T-helper 2 cell treated with Interferon-gamma antibody and Interleukin-4, amounts not matched to agents 100 ng/mL and 5 ng/mL, for 36 hours (primary cell): ENCODE results near the gene NINJ1. TPM values are rescaled to one million over a fixed set of nuclear protein-coding genes. Genes with fewer than 3 reads are reported as not detected.

Experiments used
- intact Hi-C: fragments of 100-400 bp; cut with micrococcal nuclease; formaldehyde crosslinking; loops from one replicate; pipeline ENCODE4 v1.15.1; 2023
- total RNA-seq: library from RNA; stranded (reverse); gene quantifications from 2 replicates; pipeline ENCODE4 v1.2.3, GENCODE V29; 2022

Gene NINJ1
- total RNA-seq, result 28.9 and 30.1 TPM in 2 replicates

GRCh38 chr9:93134015-93134739 is at the start of gene NINJ1:
Gene NINJ1 (minus strand): TSS chr9:93134251. CDS start chr9:93134217, 34 bp downstream.
- intact Hi-C loops, result loop anchor here (1.0 to 2.0 kb wide), 3 partner anchors 23 to 69 kb away; no protein-coding TSS in a partner anchor

GRCh38 chr9:93183131-93183662 is 49.1 kb upstream of the NINJ1 start:
- intact Hi-C loops, result no loop called here

- intact Hi-C loops, result no loop called here
Measured at GRCh38 chr9:93182572-93182971, 48.5 kb upstream of the NINJ1 start.

- intact Hi-C loops, result no loop called here
Measured at GRCh38 chr9:93181672-93182435, 47.8 kb upstream of the NINJ1 start.

- intact Hi-C loops, result no loop called here
Measured at GRCh38 chr9:93180938-93181337, 46.9 kb upstream of the NINJ1 start.

- intact Hi-C loops, result no loop called here
Measured at GRCh38 chr9:93178851-93179786, 45.1 kb upstream of the NINJ1 start.

- intact Hi-C loops, result no loop called here
Measured at GRCh38 chr9:93177676-93178075, 43.6 kb upstream of the NINJ1 start.

GRCh38 chr9:93174976-93175375 is 40.9 kb upstream of the NINJ1 start:
- intact Hi-C loops, result no loop called here

- intact Hi-C loops, result no loop called here
Measured at GRCh38 chr9:93173365-93174051, 39.5 kb upstream of the NINJ1 start.

- intact Hi-C loops, result no loop called here
Measured at GRCh38 chr9:93172666-93173364, 38.8 kb upstream of the NINJ1 start.

- intact Hi-C loops, result no loop called here
Measured at GRCh38 chr9:93171261-93171990, 37.4 kb upstream of the NINJ1 start.

GRCh38 chr9:93170571-93170970 is 36.5 kb upstream of the NINJ1 start:
- intact Hi-C loops, result no loop called here

GRCh38 chr9:93169444-93169843 is 35.4 kb upstream of the NINJ1 start:
- intact Hi-C loops, result loop anchor here (10.0 kb wide), 1 partner anchor 795 kb away; no protein-coding TSS in a partner anchor

- intact Hi-C loops, result loop anchor here (10.0 kb wide), 1 partner anchor 796 kb away; no protein-coding TSS in a partner anchor
Measured at GRCh38 chr9:93168581-93168980, 34.5 kb upstream of the NINJ1 start.

GRCh38 chr9:93167838-93168237 is 33.8 kb upstream of the NINJ1 start:
- intact Hi-C loops, result loop anchor here (10.0 kb wide), 1 partner anchor 797 kb away; no protein-coding TSS in a partner anchor

- intact Hi-C loops, result loop anchor here (10.0 kb wide), 1 partner anchor 798 kb away; no protein-coding TSS in a partner anchor
Measured at GRCh38 chr9:93167185-93167584, 33.1 kb upstream of the NINJ1 start.

- intact Hi-C loops, result loop anchor here (10.0 kb wide), 1 partner anchor 798 kb away; no protein-coding TSS in a partner anchor
Measured at GRCh38 chr9:93166699-93167098, 32.6 kb upstream of the NINJ1 start.

GRCh38 chr9:93164085-93164484 is 30.0 kb upstream of the NINJ1 start:
- intact Hi-C loops, result loop anchor here (10.0 kb wide), 1 partner anchor 801 kb away; no protein-coding TSS in a partner anchor
